ENCODE results near the gene SORCS2. TPM values are rescaled to one million over a fixed set of nuclear protein-coding genes. Genes with fewer than 3 reads are reported as not detected.

SORCS2 gene
- total RNA-seq, 1 donor from 2014 or later, result under 0.01 TPM

DNA sequence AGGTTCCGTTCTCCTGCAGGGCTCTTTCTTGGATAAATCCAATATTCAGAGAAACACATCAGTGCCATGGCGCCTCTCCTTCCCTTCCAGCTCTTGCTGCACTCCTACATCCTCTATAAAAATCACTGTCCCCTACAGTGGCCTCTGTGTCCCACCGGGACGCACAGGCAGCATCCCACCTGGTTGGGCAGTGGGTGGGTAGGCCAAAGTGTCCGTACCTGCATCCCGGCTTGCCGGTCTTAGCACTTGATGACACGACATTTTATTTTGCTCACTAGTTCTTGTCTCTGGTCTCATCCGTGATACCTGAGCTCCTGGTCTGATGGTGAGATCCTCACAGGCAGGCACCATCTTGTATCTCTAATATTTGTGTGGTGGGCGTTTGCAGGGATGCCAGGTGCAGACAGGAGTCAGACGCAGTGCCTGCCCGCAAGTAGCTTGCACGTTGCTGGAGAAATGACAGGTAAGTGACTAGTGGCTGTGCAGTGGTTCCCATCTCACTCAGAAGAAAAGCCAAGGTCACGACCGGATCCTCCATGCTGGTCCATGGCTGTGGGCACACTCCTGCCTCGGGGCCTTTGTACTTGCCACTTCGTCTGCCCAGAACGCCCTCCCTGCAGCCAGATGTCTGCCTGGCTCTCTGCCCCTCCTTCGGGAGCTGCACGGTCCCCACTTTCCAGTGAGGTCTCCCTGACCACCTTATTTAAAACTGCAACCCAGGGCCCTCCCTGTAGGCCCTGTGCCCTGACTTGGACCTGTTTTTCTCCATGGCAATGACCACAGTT, 109.7 kb downstream of the SORCS2 start:
- no peak for DNase-seq (ENCODE audit: low read depth in 2 of 2)

DNA sequence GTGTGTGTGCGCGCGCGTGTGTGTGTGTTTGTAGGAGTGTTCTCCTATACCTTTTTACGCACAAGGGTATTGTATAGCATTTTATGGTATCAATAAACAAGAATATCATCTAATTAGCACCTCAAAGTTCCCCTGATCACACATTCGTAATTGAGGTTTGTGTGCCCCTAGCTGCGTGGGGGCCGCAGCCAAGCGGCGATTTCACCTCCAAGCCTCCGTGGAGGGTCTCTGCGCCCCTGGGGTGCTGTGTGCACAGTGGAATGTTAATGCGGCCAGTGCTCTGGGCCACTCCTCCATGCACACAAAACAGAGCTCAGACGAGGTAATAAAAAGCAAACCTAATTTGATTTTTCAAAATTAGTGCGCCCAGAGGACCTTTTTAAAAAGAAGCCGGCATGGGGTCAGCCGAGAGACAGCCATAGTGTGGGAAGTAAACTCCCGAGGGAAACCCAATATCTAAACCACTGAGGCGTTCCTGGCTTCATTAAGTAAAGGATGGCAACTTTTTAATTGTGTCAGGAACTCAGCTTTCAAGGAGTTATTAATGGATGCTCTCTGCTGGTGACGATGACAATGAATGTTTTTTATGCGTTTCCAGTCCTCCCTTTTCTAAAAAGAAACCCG, 110.6 kb downstream of the SORCS2 start:
- DNase-seq (ENCODE audit: low read depth in 2 of 2), result no peak

DNA sequence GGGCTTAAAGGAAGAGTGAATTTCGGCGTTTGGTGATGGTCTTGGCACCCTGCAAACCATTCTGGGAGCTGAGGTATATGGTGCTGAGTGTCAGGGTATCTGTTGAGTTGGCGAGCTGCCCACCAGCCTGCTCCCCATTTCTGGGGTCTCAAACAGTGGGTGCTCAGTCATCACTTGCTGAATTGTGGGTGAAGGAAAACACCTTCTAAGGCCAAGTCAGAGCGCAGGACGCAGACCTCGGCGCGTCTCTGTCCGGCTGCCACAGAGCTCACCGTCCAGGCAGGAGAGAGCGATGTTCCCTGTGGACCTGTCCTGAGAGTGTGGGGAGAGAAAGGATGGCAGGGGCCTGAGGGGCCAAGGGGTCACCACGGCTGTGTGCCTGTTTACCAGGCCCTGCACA, 111.2 kb downstream of the SORCS2 start:
- no peak for DNase-seq (ENCODE audit: low read depth in 2 of 2)

DNA sequence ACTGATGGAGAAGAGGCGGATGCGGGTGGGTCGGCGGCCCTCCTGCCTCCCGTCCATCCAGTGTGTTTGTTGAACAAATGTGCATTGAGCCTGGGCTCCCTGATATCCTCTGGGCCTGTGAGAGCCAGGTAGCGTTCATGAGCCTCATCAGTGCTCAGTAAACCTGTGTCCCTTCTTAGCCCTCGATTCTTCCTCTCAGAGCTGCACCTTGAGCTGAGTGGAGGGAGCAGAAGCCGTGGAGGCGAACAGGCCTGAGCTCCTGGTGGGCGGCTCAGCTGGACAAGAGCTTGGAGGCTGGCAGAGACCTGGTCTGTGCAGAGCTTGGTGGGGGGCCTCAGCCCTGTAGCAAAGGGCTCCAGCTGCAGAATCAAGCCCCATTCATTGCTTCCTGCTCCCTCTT, 112.1 kb downstream of the SORCS2 start:
- DNase-seq (ENCODE audit: low read depth in 2 of 2), result no peak

DNA sequence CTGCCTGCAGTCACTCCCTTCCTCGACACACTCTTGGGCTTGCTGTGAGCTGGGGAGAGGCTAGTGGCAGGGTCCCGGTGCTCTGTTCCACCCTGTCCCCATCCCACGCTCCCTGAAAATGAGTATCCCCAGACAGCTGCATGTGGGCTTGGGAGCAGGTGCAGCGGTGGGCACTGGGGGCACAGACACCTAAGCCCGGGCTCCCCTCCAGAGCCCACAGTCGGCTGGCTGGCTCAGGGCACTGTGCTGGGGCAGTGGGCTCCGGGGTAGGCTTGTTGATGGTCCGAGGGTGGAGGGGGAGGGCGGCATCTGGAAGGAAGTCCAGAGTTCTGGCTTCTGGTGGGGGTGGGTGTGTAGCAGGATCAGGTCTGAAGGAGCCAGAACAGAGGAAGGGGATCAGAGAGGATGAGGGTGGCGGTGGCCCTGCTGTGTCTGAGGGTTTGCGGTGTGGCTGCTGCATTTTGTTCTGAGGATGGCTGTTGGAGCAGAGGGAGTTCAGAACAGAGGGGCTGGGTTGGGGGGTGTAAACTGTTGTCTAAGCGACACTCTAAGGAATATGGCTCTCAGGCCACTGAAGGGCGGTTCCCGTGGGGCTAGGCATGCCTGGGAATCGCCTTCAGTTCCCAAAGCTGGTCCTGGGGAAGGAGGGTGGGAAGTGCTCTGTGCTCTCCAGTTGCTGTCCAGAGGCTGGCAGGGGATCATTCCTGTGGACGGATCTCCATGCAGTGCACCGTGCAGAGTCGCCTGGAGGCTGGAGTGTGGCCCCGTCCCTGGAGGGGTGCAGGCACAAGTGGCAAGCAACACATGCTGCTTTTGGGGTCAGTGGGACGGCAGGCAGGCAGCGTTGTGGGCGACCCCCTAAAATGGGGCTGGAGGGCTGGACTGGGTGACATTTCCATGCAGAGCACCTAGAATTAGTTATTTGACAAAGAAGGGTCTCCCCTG, 114.0 kb downstream of the SORCS2 start:
- DNase-seq (ENCODE audit: low read depth in 2 of 2), result no peak

DNA sequence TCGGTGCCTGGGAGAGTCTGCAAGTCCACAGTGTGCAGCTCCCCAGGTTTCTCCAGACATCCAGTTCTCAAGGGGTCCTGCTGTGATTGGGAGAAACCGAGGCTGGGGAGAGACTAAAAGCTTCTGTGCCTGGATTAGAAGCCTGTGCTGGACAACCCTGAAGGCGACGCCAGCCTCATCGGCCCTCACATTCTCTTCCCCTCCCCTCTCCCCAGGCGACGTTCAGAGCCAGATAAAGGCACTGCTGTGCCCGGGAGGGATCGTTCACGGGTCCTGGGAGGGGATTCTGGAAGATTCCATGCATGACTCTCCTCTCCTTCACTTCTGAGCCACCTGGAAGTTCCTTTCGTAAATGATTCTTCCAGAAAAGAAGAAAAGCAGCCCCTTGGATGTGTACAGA, 114.6 kb downstream of the SORCS2 start:
- no peak for DNase-seq (ENCODE audit: low read depth in 2 of 2)

DNA sequence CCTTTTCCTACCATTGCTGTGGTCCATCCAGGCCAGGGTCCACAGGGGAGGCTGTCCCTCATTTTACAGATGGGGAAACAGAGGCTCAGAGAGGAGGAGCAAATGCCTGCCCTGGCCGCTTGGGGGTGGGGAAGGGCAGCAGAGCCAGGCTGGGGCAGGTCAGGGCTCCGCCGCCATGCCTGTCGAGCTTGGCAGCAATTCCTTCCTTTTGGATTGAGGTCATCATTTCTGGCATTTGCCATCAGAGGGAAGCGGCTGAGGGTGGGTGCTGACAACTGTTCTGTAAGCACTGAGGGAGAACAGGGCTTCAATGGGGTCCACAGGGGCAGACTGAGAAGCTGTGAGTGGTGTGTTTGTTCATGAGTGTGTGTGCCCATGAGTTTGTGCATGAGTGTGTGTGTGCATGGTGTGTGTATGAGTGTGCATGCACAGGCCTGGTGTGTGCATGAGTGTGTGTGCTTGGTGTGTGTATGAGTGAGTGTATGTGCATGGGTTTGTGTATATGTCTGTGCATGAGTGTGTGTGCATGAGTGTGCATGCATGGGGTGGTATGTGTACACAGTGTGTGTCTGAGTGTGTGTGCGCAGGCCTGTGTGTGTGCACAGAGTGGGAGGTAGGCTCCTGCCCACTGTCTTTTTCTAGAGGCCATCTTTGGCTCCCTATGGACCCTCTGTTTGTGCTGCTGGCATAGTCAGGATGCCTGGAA, 115.2 kb downstream of the SORCS2 start:
- peak in 1 of 2 donors; percentile 18 for DNase-seq (ENCODE audit: low read depth in 2 of 2)

DNA sequence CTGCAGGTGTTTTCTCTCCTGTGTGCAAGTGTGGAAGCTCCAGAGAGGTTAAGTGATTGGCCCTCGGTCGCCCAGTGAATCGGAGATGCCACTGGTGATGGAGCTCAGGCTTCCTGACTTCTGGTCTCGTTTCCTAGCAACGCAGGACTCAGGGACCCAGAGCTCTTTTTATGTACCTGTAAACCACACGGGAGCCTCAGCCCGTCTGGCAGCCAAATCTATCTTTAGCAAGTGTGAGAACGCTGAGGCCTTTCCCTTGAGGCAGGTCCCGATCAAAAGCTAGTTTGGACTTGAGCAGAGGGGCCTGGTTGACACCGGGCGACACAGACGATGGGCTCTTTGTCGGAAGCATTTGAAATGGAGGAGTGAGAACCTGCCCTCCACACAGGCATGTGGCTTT, 116.8 kb downstream of the SORCS2 start:
- no peak for DNase-seq (ENCODE audit: low read depth in 2 of 2)

DNA sequence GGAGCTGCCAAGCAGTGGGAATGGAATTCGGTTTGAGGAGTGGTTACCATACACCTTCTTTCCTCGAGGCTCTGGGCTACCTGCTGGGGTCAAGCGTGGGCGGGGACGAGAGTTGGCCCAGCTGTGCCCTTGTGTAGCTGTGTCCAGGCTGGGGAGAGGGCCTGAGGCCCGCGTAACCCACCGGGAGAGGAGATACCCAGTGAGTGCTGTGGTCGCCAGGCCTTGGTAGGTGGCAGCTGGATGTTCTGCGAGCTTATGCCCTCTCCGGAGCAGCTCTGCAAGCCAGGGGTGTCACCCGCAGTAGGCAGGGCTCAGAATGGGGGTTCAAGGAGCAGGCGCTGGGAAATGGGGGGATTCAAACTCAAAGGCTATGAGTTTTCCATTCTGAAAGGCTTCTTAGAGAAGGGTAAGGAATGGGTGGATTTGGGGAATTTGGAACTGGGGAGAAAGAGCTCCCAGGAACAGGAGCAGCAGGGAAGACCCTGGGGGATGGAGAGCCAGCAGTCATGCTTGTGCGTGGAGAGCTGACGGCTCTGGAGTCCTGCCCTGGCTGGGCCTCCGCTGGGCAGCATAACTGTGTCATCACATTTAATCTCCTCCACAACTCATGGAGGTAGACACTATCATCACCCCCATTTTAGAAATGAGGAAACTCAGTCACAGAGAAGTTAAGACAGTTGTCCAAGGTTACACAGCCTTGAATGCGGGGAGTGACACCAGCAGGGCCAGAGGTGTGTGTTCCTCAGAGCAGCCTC, 117.5 kb downstream of the SORCS2 start:
- no peak for DNase-seq (ENCODE audit: low read depth in 2 of 2)

DNA sequence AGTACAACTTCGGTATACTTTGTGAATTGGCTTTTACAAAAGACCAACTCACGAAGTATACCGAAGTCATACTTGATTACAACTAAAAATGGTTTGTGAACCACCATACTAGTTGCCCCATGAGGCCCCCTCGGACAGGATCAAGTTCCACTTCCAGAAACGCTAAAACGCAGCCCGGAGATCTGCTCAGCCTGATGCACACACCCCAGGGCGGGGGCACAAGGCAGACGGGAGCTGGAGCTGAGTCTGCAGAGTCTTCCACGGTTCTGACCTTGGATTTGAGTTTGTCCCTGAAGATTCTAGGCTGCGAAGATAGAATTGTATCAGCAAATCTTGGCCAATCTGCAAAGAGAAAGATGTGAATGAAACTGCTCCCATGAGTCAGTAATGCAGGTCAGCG, 118.1 kb downstream of the SORCS2 start:
- DNase-seq (ENCODE audit: low read depth in 2 of 2), result no peak

DNA sequence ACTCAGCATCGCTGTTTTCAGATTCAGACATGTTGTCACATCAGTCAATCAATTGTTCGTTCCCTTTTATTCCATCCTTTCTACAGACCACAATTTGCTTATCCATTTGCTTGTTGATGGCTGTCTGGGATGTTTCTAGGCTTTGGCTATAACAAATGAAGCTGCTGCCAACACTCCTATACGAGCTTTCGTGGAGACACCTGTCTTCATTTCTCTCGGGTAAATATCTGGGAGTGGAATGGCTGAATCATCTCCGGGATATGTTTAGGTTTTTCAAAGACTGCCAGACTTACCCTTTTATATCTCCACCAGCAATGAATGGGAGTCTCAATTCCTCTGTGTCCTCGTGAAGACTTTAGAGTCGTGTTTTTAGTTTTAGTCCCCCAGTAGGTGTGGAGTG, 118.9 kb downstream of the SORCS2 start:
- no peak for DNase-seq (ENCODE audit: low read depth in 2 of 2)

DNA sequence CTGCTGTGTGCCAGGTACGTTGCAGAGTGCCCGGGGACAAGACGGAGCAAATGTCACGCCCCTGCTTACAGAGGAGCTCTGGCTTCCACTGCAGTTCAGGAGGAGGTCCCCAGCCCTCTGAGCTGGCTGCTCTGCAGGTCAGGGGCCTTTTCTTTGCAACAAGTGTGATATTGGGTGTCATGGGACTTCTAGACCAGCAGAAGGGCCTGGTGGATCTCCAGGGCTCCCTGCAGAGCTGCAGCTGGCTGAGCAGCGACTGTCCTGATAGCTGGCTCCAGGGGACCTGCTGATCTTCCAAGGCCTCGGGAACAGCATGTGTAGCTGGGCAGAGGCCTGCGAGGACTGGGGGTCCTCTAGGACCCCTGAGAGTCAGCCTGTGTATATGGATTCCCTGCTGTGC, 120.4 kb downstream of the SORCS2 start:
- no peak for DNase-seq (ENCODE audit: low read depth in 2 of 2)

DNA sequence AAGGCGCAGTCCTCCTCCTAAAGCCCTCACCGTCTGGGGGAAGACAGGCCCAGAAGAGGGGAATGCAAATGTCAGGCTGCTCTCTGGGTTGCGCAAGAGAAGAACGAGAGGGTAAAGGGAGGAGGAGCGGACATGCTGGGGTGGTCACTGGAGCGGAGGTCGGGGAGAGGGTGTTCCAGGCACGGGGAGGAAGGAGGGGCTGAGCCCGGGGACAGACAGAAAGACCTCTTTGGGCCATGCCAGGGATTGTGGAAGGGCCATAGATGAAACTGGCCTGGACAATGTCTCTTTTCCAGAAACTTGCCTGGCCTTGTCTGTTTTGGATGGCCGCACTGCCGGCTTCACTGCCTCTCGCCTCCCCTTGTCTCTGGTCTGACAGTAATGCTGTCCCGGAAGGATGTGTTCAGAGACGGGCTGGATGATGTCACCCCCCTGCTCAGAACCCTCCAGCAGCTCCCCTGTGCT, 121.0 kb downstream of the SORCS2 start:
- no peak for DNase-seq (ENCODE audit: low read depth in 2 of 2)

DNA sequence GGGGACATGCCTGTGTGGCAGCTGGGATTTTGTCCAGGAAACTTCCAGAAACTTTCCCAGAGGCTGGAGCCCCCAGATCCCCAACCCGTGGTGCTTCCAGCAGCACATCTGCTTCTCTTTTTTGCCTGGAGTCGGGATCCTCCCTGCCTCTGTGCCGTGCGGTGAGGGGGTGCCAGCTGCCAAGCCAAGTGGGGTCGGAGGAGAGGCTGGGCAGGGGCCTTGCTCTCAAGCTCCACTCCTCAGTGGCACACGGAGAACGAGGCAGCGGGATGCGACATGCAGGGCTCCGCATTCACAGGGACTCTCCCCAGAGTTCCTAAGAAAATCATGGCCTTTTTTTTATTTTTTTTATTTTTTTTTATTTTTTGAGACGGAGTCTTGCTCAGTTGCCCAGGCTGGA, 121.7 kb downstream of the SORCS2 start:
- no peak for DNase-seq (ENCODE audit: low read depth in 2 of 2)

DNA sequence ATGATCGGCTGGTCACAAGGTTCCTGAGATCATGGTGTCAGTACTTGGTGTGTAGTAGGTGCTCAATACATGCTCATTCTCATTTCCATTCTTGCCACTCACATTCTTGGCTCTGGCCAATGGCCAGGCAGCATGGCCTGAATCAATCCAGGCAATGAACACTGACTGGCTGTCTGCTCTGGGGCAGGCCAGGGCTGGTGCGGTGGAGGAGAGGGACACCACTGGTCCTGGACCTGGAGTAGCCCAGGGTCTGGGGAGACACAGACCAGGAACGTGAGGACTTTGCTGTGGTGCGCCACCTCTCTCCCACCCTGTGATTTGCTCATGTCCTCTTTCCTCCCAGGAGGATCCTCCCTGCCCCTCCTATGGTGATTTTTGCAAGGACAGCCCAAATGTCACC, 122.9 kb downstream of the SORCS2 start:
- DNase-seq (ENCODE audit: low read depth in 2 of 2), result no peak

DNA sequence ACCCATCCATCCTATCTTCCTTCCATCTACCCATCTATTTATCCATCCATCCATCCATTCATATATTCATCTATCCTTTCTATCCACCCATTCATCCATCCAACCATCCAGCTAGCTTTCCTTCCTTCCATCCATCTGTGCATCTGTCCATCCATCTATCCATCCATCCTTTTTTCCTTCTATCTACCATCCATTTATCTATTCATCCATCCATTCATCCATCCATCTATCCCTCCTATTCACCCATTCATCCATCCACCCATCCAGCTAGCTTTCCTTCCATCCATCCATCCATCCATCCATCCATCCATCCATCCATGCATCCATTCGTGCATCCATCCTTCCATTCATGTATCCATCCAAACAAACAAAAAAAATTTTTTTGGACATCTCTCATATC, 123.6 kb downstream of the SORCS2 start:
- no peak for DNase-seq (ENCODE audit: low read depth in 2 of 2)

DNA sequence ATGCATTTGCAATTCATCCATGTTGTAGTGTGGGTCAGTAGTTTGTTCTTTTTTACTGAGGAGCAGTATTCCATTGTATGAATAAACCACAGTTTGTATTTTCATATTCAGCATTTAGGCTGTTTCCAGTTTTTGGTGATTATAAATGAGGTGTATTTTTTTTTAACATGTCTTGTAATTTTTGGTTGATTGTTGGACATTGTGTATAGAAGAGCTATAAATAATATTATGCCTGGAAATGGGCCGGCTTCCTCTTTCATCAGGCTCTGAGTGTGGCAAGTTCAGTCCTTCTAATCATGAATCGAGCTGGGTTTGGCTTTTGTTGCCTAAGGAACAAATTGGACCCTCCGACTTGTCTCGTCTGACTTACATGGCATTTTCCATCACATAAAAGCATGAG, 126.7 kb downstream of the SORCS2 start:
- no peak for DNase-seq (ENCODE audit: low read depth in 2 of 2)

DNA sequence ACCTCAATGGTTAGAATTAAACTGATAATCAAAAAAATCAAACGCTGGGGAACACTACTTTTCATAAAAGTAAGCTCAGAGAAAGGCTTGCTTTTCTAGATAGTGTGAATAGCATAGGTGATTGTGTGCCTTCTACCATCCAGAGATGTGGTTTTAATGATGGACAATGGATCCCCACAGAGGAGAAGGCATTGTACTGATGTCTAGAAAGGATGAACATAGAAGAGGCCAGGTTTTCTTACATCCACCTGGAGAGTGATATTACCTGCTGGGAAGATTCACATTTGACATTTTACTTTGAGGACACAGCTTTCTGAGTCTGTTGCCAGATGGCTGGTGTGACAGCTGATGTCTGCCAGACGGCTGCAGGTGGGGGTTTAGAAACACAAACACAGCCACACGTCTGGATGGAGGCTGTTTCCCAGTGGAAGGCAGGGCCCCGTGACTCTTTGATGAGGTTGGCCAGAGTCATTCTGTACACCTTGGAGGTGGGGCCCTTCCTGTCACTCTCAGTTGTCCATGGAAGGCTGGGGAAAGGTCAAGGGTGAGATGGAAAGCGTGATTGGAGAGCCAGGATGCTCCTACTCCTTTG, 128.0 kb downstream of the SORCS2 start:
- DNase-seq (ENCODE audit: low read depth in 2 of 2), result no peak

DNA sequence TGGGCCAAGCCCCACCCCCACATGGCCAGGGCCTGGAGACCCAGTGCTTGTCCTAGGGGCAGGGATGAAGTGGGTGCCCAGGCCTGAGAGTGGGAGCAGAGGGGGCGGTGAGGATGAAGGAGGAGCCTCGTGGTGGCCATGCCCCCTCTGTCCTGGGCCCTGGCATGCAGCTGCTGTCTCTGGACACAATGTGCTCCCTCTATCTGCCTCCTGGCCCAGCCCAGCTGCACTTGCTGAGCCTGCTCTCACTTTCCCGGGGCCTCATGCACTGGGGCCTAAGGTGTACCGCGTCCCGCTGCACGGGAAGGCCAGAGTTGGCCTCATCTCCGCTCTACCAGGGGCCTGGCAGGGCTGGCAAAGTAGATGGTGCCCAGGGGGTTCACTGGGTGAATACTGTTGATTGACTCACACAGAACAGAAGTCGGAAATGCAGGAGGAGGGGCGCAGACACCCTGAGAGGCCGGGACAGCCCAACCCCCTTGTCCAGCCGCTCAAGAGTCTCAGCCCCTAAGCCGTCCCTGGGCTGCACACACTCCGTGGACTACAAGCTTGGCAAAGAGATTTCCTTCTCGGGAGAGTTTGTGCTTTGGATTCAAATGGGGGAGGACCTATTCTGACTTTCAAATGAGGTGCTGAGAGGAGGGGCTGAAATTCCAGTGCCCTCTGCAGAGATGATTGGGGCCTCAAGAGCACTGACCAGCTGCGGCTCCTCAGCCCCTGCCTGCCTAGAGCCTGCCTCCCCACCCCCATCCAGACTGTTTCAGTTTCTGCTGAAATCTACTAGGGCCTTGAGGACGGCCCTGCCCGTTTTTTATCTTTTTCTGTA, 130.0 kb downstream of the SORCS2 start:
- DNase-seq (ENCODE audit: low read depth in 2 of 2), result no peak
